Skeletal muscle tissue (tissue), 4 donors: ENCODE results near the gene REP15. TPM values are rescaled to one million over a fixed set of nuclear protein-coding genes. Genes with fewer than 3 reads are reported as not detected.

ENCODE experiments used
- H3K27ac ChIP-seq: one replicate; pipeline ENCODE4 v1.7.0; 2013; ENCODE audit warnings: mild to moderate bottlenecking, low read depth, low read length, inconsistent platforms
- H3K27me3 ChIP-seq, 3 donors: one replicate each; pipeline ENCODE4 v1.7.0; 2013; ENCODE audit warnings: low read length in 3 of 3; ENCODE audit not compliant: control insufficient read depth in 3 of 3, insufficient read depth in 3 of 3
- H3K36me3 ChIP-seq, 3 donors: one replicate each; pipeline ENCODE4 v1.7.0; 2013; ENCODE audit warnings: low read length in 3 of 3; ENCODE audit not compliant: control insufficient read depth in 3 of 3, insufficient read depth in 3 of 3
- H3K4me1 ChIP-seq, 3 donors: one replicate each; pipeline ENCODE4 v1.7.0; 2013; ENCODE audit warnings: low read length in 3 of 3, mild to moderate bottlenecking in 3 of 3; ENCODE audit not compliant: control insufficient read depth in 3 of 3, insufficient read depth in 3 of 3
- H3K4me3 ChIP-seq, 3 donors: one replicate each; pipeline ENCODE4 v1.7.0; 2013; ENCODE audit warnings: low read length in 3 of 3
- H3K9ac ChIP-seq, 3 donors: one replicate each; pipeline ENCODE4 v1.7.0; 2013; ENCODE audit warnings: low read length in 3 of 3, mild to moderate bottlenecking in 3 of 3, moderate library complexity in 2 of 3, low read depth in 1 of 3
- H3K9me3 ChIP-seq, 3 donors: one replicate each; pipeline ENCODE4 v1.7.0; 2013; ENCODE audit warnings: low read length in 3 of 3; ENCODE audit not compliant: control insufficient read depth in 3 of 3
- total RNA-seq: library from RNA; depleted of rRNA; stranded (reverse); fragments of >200 nt; gene quantifications from one replicate; pipeline ENCODE4 v1.2.3, GENCODE V29; 2014
- donor health status: Osteomylitis.

REP15 gene
- total RNA-seq, 1 donor from 2014 or later = 1.0 TPM

GRCh38 chr12:27672051-27672450 is 24.2 kb upstream of the REP15 start:
- Histone ChIP-seq H3K27ac (peak overlapping the region; percentile 42), H3K36me3 (peaks cover 16 to 33% (median 25%) of the 10 kb centered on the region in 3 donors), H3K27me3 (no peaks in the 10 kb centered on the region), H3K4me3 (no peak overlapping the region), H3K9ac (no peak overlapping the region), H3K9me3 (no peaks in the 10 kb centered on the region), H3K4me1 (peaks cover 0 to 15% (median 14%) of the 10 kb centered on the region in 3 donors)

GRCh38 chr12:27672643-27673042 is 23.6 kb upstream of the REP15 start:
- Histone ChIP-seq H3K9ac (peak overlapping the region in 1 of 3 donors; percentile 19), H3K4me3 (no peak overlapping the region), H3K9me3 (no peaks in the 10 kb centered on the region), H3K36me3 (peaks cover 15 to 32% (median 25%) of the 10 kb centered on the region in 3 donors), H3K4me1 (peaks cover 0 to 15% (median 10%) of the 10 kb centered on the region in 3 donors), H3K27ac (peak overlapping the region; percentile 42), H3K27me3 (no peaks in the 10 kb centered on the region)

GRCh38 chr12:27673101-27673718 is 23.0 kb upstream of the REP15 start:
- Histone ChIP-seq H3K27me3 (no peaks in the 10 kb centered on the region), H3K27ac (peak overlapping the region; percentile 42), H3K4me1 (peaks cover 0 to 15% (median 8%) of the 10 kb centered on the region in 3 donors), H3K4me3 (no peak overlapping the region), H3K9me3 (no peaks in the 10 kb centered on the region), H3K36me3 (peaks cover 10 to 29% (median 19%) of the 10 kb centered on the region in 3 donors), H3K9ac (peak overlapping the region in 2 of 3 donors; percentile 19 to 40)

- Histone ChIP-seq H3K36me3 (peaks cover 14 to 28% (median 15%) of the 10 kb centered on the region in 3 donors), H3K27ac (no peak overlapping the region), H3K9ac (no peak overlapping the region), H3K4me1 (peaks cover 0 to 15% (median 8%) of the 10 kb centered on the region in 3 donors), H3K9me3 (no peaks in the 10 kb centered on the region), H3K27me3 (no peaks in the 10 kb centered on the region), H3K4me3 (no peak overlapping the region)
Measured at GRCh38 chr12:27674989-27675388, 21.3 kb upstream of the REP15 start.

- peaks cover 20 to 57% (median 47%) of the 10 kb centered on the region in 3 donors for H3K36me3 ChIP-seq
Measured at GRCh38 chr12:27680619-27681018, 15.6 kb upstream of the REP15 start.

GRCh38 chr12:27682534-27682933 is 13.7 kb upstream of the REP15 start:
- H3K36me3 ChIP-seq = peaks cover 17 to 51% (median 42%) of the 10 kb centered on the region in 3 donors
- no peaks in the 10 kb centered on the region for H3K4me1 ChIP-seq
- H3K4me3 ChIP-seq = no peak overlapping the region
- no peak overlapping the region for H3K9ac ChIP-seq
- H3K9me3 ChIP-seq = no peaks in the 10 kb centered on the region
- H3K27ac ChIP-seq = no peak overlapping the region
- H3K27me3 ChIP-seq = no peaks in the 10 kb centered on the region

More at GRCh38 chr12:27680619-27681018, 15.6 kb upstream of the REP15 start:
- no peak overlapping the region for H3K9ac ChIP-seq
- no peaks in the 10 kb centered on the region for H3K27me3 ChIP-seq
- H3K27ac ChIP-seq = no peak overlapping the region
- H3K4me3 ChIP-seq = no peak overlapping the region
- no peaks in the 10 kb centered on the region for H3K4me1 ChIP-seq
- H3K9me3 ChIP-seq = no peaks in the 10 kb centered on the region

- Histone ChIP-seq H3K4me3 (no peak overlapping the region), H3K27me3 (no peaks in the 10 kb centered on the region), H3K36me3 (peaks cover 29 to 62% (median 61%) of the 10 kb centered on the region in 3 donors), H3K4me1 (no peaks in the 10 kb centered on the region), H3K9me3 (no peaks in the 10 kb centered on the region), H3K9ac (no peak overlapping the region), H3K27ac (no peak overlapping the region)
Measured at GRCh38 chr12:27685274-27685673, 11.0 kb upstream of the REP15 start.

GRCh38 chr12:27686147-27686546 is 10.1 kb upstream of the REP15 start:
- Histone ChIP-seq H3K36me3 (peaks cover 32 to 62% (median 58%) of the 10 kb centered on the region in 3 donors), H3K27me3 (no peaks in the 10 kb centered on the region), H3K9me3 (no peaks in the 10 kb centered on the region), H3K27ac (no peak overlapping the region), H3K9ac (no peak overlapping the region), H3K4me3 (no peak overlapping the region), H3K4me1 (no peaks in the 10 kb centered on the region)

- H3K27ac ChIP-seq = no peak overlapping the region
- H3K9me3 ChIP-seq = no peaks in the 10 kb centered on the region
- H3K4me3 ChIP-seq = no peak overlapping the region
- H3K27me3 ChIP-seq = no peaks in the 10 kb centered on the region
- no peaks in the 10 kb centered on the region for H3K4me1 ChIP-seq
- H3K36me3 ChIP-seq = peaks cover 40 to 63% (median 58%) of the 10 kb centered on the region in 3 donors
- H3K9ac ChIP-seq = no peak overlapping the region
Measured at GRCh38 chr12:27688671-27689070, 7.6 kb upstream of the REP15 start.

GRCh38 chr12:27689558-27690180 is 6.6 kb upstream of the REP15 start:
- peaks cover 40 to 63% (median 58%) of the 10 kb centered on the region in 3 donors for H3K36me3 ChIP-seq
- H3K27me3 ChIP-seq = no peaks in the 10 kb centered on the region
- no peaks in the 10 kb centered on the region for H3K4me1 ChIP-seq
- H3K9me3 ChIP-seq = no peaks in the 10 kb centered on the region
- H3K27ac ChIP-seq = no peak overlapping the region
- no peak overlapping the region for H3K9ac ChIP-seq
- no peak overlapping the region for H3K4me3 ChIP-seq
